Upper lobe of left lung (tissue), 6 donors: ENCODE results near the gene SLC23A3. TPM values are rescaled to one million over a fixed set of nuclear protein-coding genes. Genes with fewer than 3 reads are reported as not detected.

Source experiments
- ATAC-seq, 2 donors: fragments of 200-7000 bp; cut with Tn5 transposase; one replicate each; pipeline ENCODE4 v1.9.1; 2022; ENCODE audit warnings: mild to moderate bottlenecking in 2 of 2, moderate library complexity in 2 of 2; ENCODE audit not compliant: low FRiP score in 2 of 2
- DNase-seq, 2 donors: peaks; one replicate each; pipeline ENCODE4 v3.0.0-alpha.2; 2019 to 2020
- H3K27ac ChIP-seq, 4 donors: fragments of 200-600 bp; sonication (generic); one replicate each; pipeline ENCODE4 v1.5.1; 2016 to 2019
- H3K27me3 ChIP-seq, 4 donors: fragments of 200-600 bp; sonication (generic); one replicate each; pipeline ENCODE4 v1.5.1; 2017 to 2019
- H3K36me3 ChIP-seq, 4 donors: fragments of 200-600 bp; sonication (generic); one replicate each; pipeline ENCODE4 v1.5.1; 2016 to 2019
- H3K4me1 ChIP-seq, 4 donors: fragments of 200-600 bp; sonication (generic); one replicate each; pipeline ENCODE4 v1.5.1; 2018 to 2019
- H3K4me3 ChIP-seq, 4 donors: fragments of 200-600 bp; sonication (generic); one replicate each; pipeline ENCODE4 v1.5.1; 2017 to 2019; ENCODE audit warnings: mild to moderate bottlenecking in 2 of 4, moderate library complexity in 1 of 4
- H3K9me3 ChIP-seq, 4 donors: fragments of 200-600 bp; sonication (generic); one replicate each; pipeline ENCODE4 v1.5.1; 2018 to 2019
- EP300 ChIP-seq, 4 donors: sonication (generic); formaldehyde crosslinking; IDR thresholded peaks; one replicate each; pipeline ENCODE4 v1.5.1; 2017; ENCODE audit warnings: antibody characterized with exemption in 4 of 4, control low read depth in 2 of 4
- POLR2A ChIP-seq, 4 donors: fragments of 450-650 bp; IDR thresholded peaks; one replicate each; pipeline ENCODE4 v1.5.1; 2016 to 2017; ENCODE audit warnings: antibody characterized with exemption in 4 of 4, mild to moderate bottlenecking in 2 of 4
- POLR2AphosphoS5 ChIP-seq, 2 donors: sonication (generic); formaldehyde crosslinking; IDR thresholded peaks; one replicate each; pipeline ENCODE4 v1.5.1; 2017; ENCODE audit warnings: antibody characterized with exemption in 2 of 2
- WGBS, 2 donors: methylation state at CpG; one replicate each; pipeline ENCODE4 v1.1.5; 2017 to 2018; 5-methylcytosine and 5-hydroxymethylcytosine counted together
- total RNA-seq, 6 donors: library from RNA; depleted of rRNA in 4 of 6; stranded (reverse); fragments of >200 nt in 4 of 6; gene quantifications; one replicate each; pipeline versions ENCODE4 v1.1.0 to v1.2.1, GENCODE V29; 2016 to 2021
- TF ChIP-seq, protein P1 (sequence below), 6 experiments: fragments of 450-650 bp in 4 of 6; fragments of 200-600 bp in 2 of 6; sonication (generic) in 2 of 6; IDR thresholded peaks; one replicate each; pipeline ENCODE4 v1.5.1; 2016 to 2019; ENCODE audit warnings: antibody characterized with exemption in 6 of 6
- donor health status: DM: no; HTN: no; CAD: no; lungs with moderate emphysema.
- donor health status: DM: no; HTN: yes; CAD: no; lungs with severe emphysema.

Gene SLC23A3
- total RNA-seq, 6 donors from 2014 or later, result 0.33 to 6.3 (median 2.6) TPM

DNA sequence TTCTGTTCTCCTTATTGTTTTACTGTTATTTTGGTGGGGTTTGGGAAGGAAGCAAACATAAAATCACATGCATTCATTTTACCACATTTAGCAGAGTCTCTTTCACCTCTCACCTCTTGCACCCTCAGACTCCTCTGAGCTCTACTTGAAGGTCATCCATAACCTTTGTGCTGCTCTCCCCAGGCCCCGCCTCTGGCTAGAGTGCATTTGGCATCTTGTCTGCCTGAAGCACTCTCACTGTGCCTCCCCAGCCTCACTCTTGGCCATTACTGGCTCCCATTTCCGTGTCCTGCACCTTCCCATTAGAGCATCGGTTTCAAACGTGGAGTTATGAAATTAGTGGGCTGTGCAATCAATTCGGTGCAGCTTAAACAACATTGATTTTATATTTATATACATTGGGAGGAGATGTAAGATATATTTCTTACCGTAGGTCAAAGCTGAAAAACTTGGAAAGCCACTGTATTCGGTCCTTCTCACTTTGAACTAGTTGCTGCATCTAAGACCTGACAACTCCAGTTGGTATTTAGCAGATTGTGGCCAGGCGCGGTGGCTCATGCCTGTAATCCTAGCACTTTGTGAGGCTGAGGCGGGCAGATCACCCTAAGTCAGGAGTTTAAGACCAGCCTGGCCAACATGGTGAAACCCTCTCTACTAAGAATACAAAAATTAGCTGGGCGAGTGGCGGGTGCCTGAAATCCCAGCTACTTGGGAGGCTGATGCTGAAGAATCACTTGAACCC lies 29.8 kb upstream of the SLC23A3 start:
- Histone ChIP-seq H3K36me3 (no peaks in the 10 kb centered on the region), H3K27ac (no peak overlapping the region), H3K9me3 (no peaks in the 10 kb centered on the region), H3K27me3 (no peaks in the 10 kb centered on the region), H3K4me1 (no peaks in the 10 kb centered on the region), H3K4me3 (no peak overlapping the region)
- no peak for DNase-seq
- TF ChIP-seq EP300 (IDR thresholded peaks at IDR 0.05), result no peak
- no peak for TF ChIP-seq POLR2A (IDR thresholded peaks at IDR 0.05)
- no peak for TF ChIP-seq POLR2AphosphoS5 (IDR thresholded peaks at IDR 0.05)
- TF ChIP-seq, protein P1, sequence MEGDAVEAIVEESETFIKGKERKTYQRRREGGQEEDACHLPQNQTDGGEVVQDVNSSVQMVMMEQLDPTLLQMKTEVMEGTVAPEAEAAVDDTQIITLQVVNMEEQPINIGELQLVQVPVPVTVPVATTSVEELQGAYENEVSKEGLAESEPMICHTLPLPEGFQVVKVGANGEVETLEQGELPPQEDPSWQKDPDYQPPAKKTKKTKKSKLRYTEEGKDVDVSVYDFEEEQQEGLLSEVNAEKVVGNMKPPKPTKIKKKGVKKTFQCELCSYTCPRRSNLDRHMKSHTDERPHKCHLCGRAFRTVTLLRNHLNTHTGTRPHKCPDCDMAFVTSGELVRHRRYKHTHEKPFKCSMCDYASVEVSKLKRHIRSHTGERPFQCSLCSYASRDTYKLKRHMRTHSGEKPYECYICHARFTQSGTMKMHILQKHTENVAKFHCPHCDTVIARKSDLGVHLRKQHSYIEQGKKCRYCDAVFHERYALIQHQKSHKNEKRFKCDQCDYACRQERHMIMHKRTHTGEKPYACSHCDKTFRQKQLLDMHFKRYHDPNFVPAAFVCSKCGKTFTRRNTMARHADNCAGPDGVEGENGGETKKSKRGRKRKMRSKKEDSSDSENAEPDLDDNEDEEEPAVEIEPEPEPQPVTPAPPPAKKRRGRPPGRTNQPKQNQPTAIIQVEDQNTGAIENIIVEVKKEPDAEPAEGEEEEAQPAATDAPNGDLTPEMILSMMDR (IDR thresholded peaks at IDR 0.05), result no peak
- no peak for ATAC-seq
- WGBS, 2 donors, result 85 to 91% methylated on average over 12 of the region's 12 CpGs

DNA sequence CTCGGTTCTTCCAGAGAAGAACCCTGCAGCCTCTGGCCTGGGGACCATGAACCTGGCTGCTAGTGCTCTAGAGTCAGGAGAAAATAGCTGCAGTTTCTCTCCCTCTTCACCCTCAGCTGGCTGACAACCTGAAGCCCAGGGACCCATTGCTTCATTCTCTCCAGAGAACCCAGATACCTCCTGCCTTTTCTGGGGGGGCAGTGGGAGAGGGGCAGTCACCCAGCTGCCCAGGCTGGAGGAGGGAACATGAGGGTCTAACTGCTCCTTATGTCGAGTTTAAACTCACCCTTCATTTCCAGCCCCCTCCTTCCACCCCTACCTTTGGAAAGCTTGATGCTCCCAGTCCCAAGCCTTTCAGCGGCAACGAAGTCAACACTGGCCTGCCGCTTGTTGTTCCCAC lies 29.1 kb upstream of the SLC23A3 start:
- no peaks in the 10 kb centered on the region for H3K36me3 ChIP-seq
- ATAC-seq, result no peak
- H3K27me3 ChIP-seq, result no peaks in the 10 kb centered on the region
- TF ChIP-seq, protein P1 (IDR thresholded peaks at IDR 0.05), result no peak
- TF ChIP-seq EP300 (IDR thresholded peaks at IDR 0.05), result no peak
- no peak for TF ChIP-seq POLR2AphosphoS5 (IDR thresholded peaks at IDR 0.05)
- TF ChIP-seq POLR2A (IDR thresholded peaks at IDR 0.05), result no peak
- H3K4me1 ChIP-seq, result no peaks in the 10 kb centered on the region
- H3K4me3 ChIP-seq, result no peak overlapping the region
- 78 to 80% methylated on average over 5 of the region's 5 CpGs for WGBS, 2 donors
- no peaks in the 10 kb centered on the region for H3K9me3 ChIP-seq
- no peak for DNase-seq
- no peak overlapping the region for H3K27ac ChIP-seq

DNA sequence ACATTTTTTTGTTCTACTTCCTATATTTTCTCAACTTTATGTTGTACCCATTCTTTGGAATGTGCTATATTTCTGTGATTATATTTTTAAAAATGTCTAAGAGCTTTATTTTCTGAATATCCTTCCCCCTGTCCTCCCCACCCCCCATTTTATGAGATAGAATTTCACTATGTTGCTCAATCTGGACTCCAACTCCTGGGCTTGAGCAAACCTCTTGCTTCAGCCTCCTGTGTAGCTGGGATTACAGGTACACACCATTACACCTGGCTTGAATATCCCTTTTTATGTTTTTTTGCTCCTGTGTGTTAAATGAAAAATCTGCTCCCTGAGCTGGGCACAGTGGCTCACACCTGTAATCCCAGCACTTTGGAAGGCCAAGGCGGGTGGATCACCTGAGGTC lies 27.6 kb upstream of the SLC23A3 start:
- no peak for DNase-seq
- H3K27ac ChIP-seq, result no peak overlapping the region
- no peaks in the 10 kb centered on the region for H3K27me3 ChIP-seq
- ATAC-seq, result no peak
- 90 to 100% methylated on average over 1 of the region's 1 CpG for WGBS, 2 donors
- H3K4me1 ChIP-seq, result no peaks in the 10 kb centered on the region
- H3K9me3 ChIP-seq, result no peaks in the 10 kb centered on the region
- TF ChIP-seq, protein P1 (IDR thresholded peaks at IDR 0.05), result no peak
- no peak for TF ChIP-seq POLR2A (IDR thresholded peaks at IDR 0.05)
- no peak for TF ChIP-seq POLR2AphosphoS5 (IDR thresholded peaks at IDR 0.05)
- no peak for TF ChIP-seq EP300 (IDR thresholded peaks at IDR 0.05)
- no peaks in the 10 kb centered on the region for H3K36me3 ChIP-seq
- H3K4me3 ChIP-seq, result no peak overlapping the region

DNA sequence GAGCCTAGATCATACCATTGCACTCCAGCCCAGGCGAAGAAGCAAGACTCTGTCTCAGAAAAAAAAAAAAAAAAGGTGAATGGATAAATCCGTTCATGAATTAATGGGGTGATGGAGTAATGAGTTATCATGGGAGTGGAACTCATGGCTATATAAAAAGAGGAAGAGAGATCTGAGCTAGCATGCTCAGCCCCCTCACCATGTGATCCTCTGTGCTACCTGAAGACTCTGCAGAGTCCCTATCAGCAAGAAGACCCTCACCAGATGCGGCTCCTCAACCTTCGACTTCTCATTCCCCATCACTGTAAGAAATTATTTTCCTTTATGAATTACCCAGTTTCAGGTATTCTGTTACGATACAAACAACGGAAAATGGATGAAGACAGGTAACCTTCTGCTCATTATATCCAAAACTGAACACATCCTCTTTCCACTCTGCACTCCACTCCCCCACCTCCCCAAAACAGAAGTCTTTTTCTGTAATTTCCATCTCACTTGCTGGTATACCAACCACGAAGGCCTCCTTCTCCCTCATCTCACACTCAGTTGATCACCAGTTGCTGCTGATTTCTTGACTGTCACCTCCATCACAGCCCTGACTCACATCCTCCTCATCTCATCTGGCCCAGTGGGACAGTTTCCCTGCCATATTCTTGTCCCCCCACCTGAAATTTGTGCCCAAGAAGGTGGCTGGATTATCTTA lies 17.1 kb upstream of the SLC23A3 start:
- TF ChIP-seq POLR2AphosphoS5 (IDR thresholded peaks at IDR 0.05) (no peak), EP300 (IDR thresholded peaks at IDR 0.05) (no peak), POLR2A (IDR thresholded peaks at IDR 0.05) (no peak)
- TF ChIP-seq, protein P1 (IDR thresholded peaks at IDR 0.05), result no peak
- Histone ChIP-seq H3K36me3 (peaks cover 12 to 31% (median 22%) of the 10 kb centered on the region in 4 donors), H3K27me3 (no peaks in the 10 kb centered on the region), H3K4me3 (no peak overlapping the region), H3K9me3 (no peaks in the 10 kb centered on the region), H3K27ac (no peak overlapping the region), H3K4me1 (no peaks in the 10 kb centered on the region)
- 84 to 90% methylated on average over 7 of the region's 7 CpGs for WGBS, 2 donors
- ATAC-seq (no peak), DNase-seq (no peak)
